ENCODE measurements around the gene APOA1. TPM values are rescaled to one million over a fixed set of nuclear protein-coding genes. Genes with fewer than 3 reads are reported as not detected.

Gene APOA1
- total RNA-seq, 1 donor from 2014 or later: 3.7 TPM

DNA sequence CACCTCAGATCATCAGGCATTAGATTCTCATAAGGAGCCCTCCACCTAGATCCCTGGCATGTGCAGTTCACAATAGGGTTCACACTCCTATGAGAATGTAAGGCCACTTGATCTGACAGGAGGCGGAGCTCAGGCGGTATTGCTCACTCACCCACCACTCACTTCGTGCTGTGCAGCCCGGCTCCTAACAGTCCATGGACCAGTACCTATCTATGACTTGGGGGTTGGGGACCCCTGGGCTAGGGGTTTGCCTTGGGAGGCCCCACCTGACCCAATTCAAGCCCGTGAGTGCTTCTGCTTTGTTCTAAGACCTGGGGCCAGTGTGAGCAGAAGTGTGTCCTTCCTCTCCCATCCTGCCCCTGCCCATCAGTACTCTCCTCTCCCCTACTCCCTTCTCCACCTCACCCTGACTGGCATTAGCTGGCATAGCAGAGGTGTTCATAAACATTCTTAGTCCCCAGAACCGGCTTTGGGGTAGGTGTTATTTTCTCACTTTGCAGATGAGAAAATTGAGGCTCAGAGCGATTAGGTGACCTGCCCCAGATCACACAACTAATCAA is 5.6 kb downstream of the APOA1 start:
- ATAC-seq (no peak), DNase-seq (no peak)
- Histone ChIP-seq H3K9me3 (no peaks in the 10 kb centered on the region), H3K27me3 (ENCODE audit: low read depth) (no peaks in the 10 kb centered on the region), H3K4me3 (no peak overlapping the region), H3K36me3 (no peaks in the 10 kb centered on the region), H3K4me1 (peaks cover 24% of the 10 kb centered on the region), H3K27ac (no peak overlapping the region)
- intact Hi-C loops (cut with DNase I): no loop called here
- TF ChIP-seq, protein P1, sequence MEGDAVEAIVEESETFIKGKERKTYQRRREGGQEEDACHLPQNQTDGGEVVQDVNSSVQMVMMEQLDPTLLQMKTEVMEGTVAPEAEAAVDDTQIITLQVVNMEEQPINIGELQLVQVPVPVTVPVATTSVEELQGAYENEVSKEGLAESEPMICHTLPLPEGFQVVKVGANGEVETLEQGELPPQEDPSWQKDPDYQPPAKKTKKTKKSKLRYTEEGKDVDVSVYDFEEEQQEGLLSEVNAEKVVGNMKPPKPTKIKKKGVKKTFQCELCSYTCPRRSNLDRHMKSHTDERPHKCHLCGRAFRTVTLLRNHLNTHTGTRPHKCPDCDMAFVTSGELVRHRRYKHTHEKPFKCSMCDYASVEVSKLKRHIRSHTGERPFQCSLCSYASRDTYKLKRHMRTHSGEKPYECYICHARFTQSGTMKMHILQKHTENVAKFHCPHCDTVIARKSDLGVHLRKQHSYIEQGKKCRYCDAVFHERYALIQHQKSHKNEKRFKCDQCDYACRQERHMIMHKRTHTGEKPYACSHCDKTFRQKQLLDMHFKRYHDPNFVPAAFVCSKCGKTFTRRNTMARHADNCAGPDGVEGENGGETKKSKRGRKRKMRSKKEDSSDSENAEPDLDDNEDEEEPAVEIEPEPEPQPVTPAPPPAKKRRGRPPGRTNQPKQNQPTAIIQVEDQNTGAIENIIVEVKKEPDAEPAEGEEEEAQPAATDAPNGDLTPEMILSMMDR (IDR thresholded peaks at IDR 0.05): no peak

DNA sequence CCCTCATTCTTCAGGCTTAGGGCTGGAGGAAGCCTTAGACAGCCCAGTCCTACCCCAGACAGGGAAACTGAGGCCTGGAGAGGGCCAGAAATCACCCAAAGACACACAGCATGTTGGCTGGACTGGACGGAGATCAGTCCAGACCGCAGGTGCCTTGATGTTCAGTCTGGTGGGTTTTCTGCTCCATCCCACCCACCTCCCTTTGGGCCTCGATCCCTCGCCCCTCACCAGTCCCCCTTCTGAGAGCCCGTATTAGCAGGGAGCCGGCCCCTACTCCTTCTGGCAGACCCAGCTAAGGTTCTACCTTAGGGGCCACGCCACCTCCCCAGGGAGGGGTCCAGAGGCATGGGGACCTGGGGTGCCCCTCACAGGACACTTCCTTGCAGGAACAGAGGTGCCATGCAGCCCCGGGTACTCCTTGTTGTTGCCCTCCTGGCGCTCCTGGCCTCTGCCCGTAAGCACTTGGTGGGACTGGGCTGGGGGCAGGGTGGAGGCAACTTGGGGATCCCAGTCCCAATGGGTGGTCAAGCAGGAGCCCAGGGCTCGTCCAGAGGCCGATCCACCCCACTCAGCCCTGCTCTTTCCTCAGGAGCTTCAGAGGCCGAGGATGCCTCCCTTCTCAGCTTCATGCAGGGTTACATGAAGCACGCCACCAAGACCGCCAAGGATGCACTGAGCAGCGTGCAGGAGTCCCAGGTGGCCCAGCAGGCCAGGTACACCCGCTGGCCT is 7.1 kb downstream of the APOA1 start:
- intact Hi-C loops (cut with DNase I): no loop called here
- DNase-seq: no peak

DNA sequence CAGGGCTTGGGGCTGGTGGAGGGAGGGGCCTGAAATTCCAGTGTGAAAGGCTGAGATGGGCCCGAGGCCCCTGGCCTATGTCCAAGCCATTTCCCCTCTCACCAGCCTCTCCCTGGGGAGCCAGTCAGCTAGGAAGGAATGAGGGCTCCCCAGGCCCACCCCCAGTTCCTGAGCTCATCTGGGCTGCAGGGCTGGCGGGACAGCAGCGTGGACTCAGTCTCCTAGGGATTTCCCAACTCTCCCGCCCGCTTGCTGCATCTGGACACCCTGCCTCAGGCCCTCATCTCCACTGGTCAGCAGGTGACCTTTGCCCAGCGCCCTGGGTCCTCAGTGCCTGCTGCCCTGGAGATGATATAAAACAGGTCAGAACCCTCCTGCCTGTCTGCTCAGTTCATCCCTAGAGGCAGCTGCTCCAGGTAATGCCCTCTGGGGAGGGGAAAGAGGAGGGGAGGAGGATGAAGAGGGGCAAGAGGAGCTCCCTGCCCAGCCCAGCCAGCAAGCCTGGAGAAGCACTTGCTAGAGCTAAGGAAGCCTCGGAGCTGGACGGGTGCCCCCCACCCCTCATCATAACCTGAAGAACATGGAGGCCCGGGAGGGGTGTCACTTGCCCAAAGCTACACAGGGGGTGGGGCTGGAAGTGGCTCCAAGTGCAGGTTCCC is 7.8 kb downstream of the APOA1 start, which contains the start of gene APOC3:
APOC3 (plus strand) TSS at position 383 of the 659 bp plus-strand sequence. CDS start 676 bp downstream, outside the sequence.
- Histone ChIP-seq H3K9me3 (no peaks in the 10 kb centered on the region), H3K36me3 (no peaks in the 10 kb centered on the region), H3K27me3 (ENCODE audit: low read depth) (no peaks in the 10 kb centered on the region), H3K27ac (no peak within 1 kb of the TSS), H3K4me3 (no peak within 1 kb of the TSS), H3K4me1 (peaks cover 2% of the 10 kb centered on the region)
- intact Hi-C loops (cut with DNase I): no loop called here
- no peak for ATAC-seq
- no peak for DNase-seq
- TF ChIP-seq, protein P1 (IDR thresholded peaks at IDR 0.05): no peak

More for the DNA sequence above, 7.1 kb downstream of the APOA1 start:
- Histone ChIP-seq H3K36me3 (no peaks in the 10 kb centered on the region), H3K27me3 (ENCODE audit: low read depth) (no peaks in the 10 kb centered on the region), H3K4me1 (peaks cover 9% of the 10 kb centered on the region), H3K27ac (no peak overlapping the region), H3K4me3 (no peak overlapping the region), H3K9me3 (no peaks in the 10 kb centered on the region)
- TF ChIP-seq, protein P1 (IDR thresholded peaks at IDR 0.05): no peak
- no peak for ATAC-seq

DNA sequence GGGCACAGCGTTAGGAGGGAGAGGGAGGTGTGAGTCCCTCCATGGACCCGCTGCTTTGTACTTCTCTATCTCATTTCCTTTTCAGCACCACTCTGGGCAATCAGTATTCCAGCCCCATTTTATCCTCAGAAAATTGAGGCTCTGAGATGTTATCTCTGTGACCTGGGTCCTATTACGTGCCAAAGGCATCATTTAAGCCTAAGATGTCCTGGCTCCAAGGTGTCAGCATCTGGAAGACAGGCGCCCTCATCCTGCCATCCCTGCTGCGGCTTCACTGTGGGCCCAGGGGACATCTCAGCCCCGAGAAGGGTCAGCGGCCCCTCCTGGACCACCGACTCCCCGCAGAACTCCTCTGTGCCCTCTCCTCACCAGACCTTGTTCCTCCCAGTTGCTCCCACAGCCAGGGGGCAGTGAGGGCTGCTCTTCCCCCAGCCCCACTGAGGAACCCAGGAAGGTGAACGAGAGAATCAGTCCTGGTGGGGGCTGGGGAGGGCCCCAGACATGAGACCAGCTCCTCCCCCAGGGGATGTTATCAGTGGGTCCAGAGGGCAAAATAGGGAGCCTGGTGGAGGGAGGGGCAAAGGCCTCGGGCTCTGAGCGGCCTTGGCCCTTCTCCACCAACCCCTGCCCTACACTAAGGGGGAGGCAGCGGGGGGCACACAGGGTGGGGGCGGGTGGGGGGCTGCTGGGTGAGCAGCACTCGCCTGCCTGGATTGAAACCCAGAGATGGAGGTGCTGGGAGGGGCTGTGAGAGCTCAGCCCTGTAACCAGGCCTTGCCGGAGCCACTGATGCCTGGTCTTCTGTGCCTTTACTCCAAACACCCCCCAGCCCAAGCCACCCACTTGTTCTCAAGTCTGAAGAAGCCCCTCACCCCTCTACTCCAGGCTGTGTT is 8.5 kb downstream of the APOA1 start:
- H3K27ac ChIP-seq: no peak overlapping the region
- H3K36me3 ChIP-seq: no peaks in the 10 kb centered on the region
- TF ChIP-seq, protein P1 (IDR thresholded peaks at IDR 0.05): no peak
- H3K27me3 ChIP-seq (ENCODE audit: low read depth): no peaks in the 10 kb centered on the region
- no peaks in the 10 kb centered on the region for H3K4me1 ChIP-seq
- DNase-seq (no peak), ATAC-seq (no peak)
- intact Hi-C loops (cut with DNase I): no loop called here
- no peak overlapping the region for H3K4me3 ChIP-seq
- no peaks in the 10 kb centered on the region for H3K9me3 ChIP-seq

DNA sequence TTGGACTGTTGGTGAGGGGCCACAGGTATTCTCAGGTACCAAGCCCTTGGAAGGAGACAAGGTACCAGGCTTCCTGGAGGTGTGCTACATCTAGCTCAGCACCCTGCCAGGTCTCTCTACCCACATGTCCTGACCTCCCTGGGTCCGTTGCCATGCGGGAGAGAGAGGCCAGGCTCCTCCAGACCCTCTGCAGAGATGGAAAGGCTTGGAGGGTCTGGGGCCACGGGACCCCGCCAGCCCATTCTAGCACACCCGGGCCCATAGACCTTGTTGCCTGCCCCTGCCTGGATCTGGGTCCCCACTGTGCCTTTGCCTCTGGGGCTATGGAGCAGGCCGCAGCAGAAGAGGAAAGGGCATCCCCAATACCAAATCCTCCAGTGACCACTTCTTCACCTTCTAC is 10.0 kb downstream of the APOA1 start:
- Histone ChIP-seq H3K27me3 (ENCODE audit: low read depth) (no peaks in the 10 kb centered on the region), H3K4me1 (no peaks in the 10 kb centered on the region), H3K27ac (no peak overlapping the region), H3K4me3 (no peak overlapping the region), H3K9me3 (no peaks in the 10 kb centered on the region), H3K36me3 (no peaks in the 10 kb centered on the region)
- ATAC-seq (no peak), DNase-seq (no peak)
- intact Hi-C loops (cut with DNase I): no loop called here
- TF ChIP-seq, protein P1 (IDR thresholded peaks at IDR 0.05): no peak
